Mucosa of descending colon (tissue), 3 donors: ENCODE results near the gene RXRB. TPM values are rescaled to one million over a fixed set of nuclear protein-coding genes. Genes with fewer than 3 reads are reported as not detected.
A peak's percentile ranks its signal among the peaks of the same experiment; 100 is the strongest.
"Not testable (repeated sequence)": the region's sequence is repeated elsewhere in the genome, so short reads cannot be mapped to it uniquely, and the experiment has no call there.

Source experiments
- ATAC-seq: fragments of 200-7000 bp; cut with Tn5 transposase; one replicate; pipeline ENCODE4 v1.9.1; 2020; ENCODE audit warnings: mild to moderate bottlenecking, moderate library complexity
- DNase-seq, 3 donors: peaks; one replicate each; pipeline ENCODE4 v3.0.0-alpha.2; 2020
- H3K36me3 ChIP-seq: fragments of 200-600 bp; one replicate; pipeline ENCODE4 v1.8.0; 2021; ENCODE audit warnings: low read depth, mild to moderate bottlenecking
- H3K4me1 ChIP-seq: fragments of 200-600 bp; one replicate; pipeline ENCODE4 v1.8.0; 2021; ENCODE audit warnings: low read depth, mild to moderate bottlenecking
- H3K4me3 ChIP-seq: fragments of 200-600 bp; one replicate; pipeline ENCODE4 v1.8.0; 2021; ENCODE audit warnings: mild to moderate bottlenecking
- H3K9me3 ChIP-seq: fragments of 200-600 bp; one replicate; pipeline ENCODE4 v1.8.0; 2021; ENCODE audit warnings: mild to moderate bottlenecking
- CTCF ChIP-seq: fragments of 200-600 bp; IDR thresholded peaks from one replicate; pipeline ENCODE4 v1.8.0; 2022; ENCODE audit warnings: antibody characterized with exemption, mild to moderate bottlenecking
- intact Hi-C, 2 donors: fragments of 100-400 bp; cut with DNase I in 1 of 2; cut with micrococcal nuclease in 1 of 2; formaldehyde crosslinking; loops; one replicate each; pipeline versions ENCODE4 v1.11.0 to v1.11.1; 2022; cut with DNase I, micrococcal nuclease
- total RNA-seq, 3 donors: library from RNA; stranded (reverse); fragmentation: NEBNext Ultra II Directional in 2 of 3; extraction: Animal tissue kit (Norgen Biotek cat#: 25700) in 2 of 3; gene quantifications; one replicate each; pipeline versions ENCODE4 v1.2.1 to v1.2.4, GENCODE V29; 2021 to 2023
- donor health status: DM: no; HTN: no; CAD: no; lungs with moderate emphysema.
- donor health status: DM: no; HTN: no; CAD: no.
- donor health status: DM: no; HTN: yes; CAD: no.

RXRB gene
- total RNA-seq, 3 donors from 2014 or later: 45.4 to 51.1 (median 51.1) TPM

- H3K4me3 ChIP-seq: no peak overlapping the region
- ATAC-seq: no peak
- H3K36me3 ChIP-seq: no peaks in the 10 kb centered on the region
- intact Hi-C loops: no loop called here
- DNase-seq: no peak
- peaks cover 12% of the 10 kb centered on the region for H3K9me3 ChIP-seq
- H3K4me1 ChIP-seq: peaks cover 10% of the 10 kb centered on the region
- no peak for TF ChIP-seq CTCF
Observed at GRCh38 chr6:33156561-33156960, 43.9 kb downstream of the RXRB start.

- Histone ChIP-seq H3K4me3 (no peak overlapping the region), H3K36me3 (no peaks in the 10 kb centered on the region), H3K9me3 (peaks cover 16% of the 10 kb centered on the region), H3K4me1 (no peaks in the 10 kb centered on the region)
- TF ChIP-seq CTCF: no peak
- ATAC-seq (no peak), DNase-seq (no peak)
- intact Hi-C loops: no loop called here
Observed at GRCh38 chr6:33154349-33154748, 46.1 kb downstream of the RXRB start.

- Histone ChIP-seq H3K4me1 (no peaks in the 10 kb centered on the region), H3K36me3 (no peaks in the 10 kb centered on the region), H3K4me3 (no peak overlapping the region), H3K9me3 (peaks cover 16% of the 10 kb centered on the region)
- TF ChIP-seq CTCF: no peak
- no peak for ATAC-seq
- intact Hi-C loops: no loop called here
- no peak for DNase-seq
Observed at GRCh38 chr6:33151050-33151449, 49.4 kb downstream of the RXRB start.

GRCh38 chr6:33150560-33150959 is 49.9 kb downstream of the RXRB start:
- intact Hi-C loops, H3K4me1 ChIP-seq, DNase-seq, H3K36me3 ChIP-seq, ATAC-seq, H3K4me3 ChIP-seq: not testable (repeated sequence)
- H3K9me3 ChIP-seq: peaks cover 16% of the 10 kb centered on the region

- intact Hi-C loops: loop anchor here in 1 of 2 donors (5.0 kb wide), 1 partner anchor 131 kb away; no protein-coding TSS in a partner anchor
- no peaks in the 10 kb centered on the region for H3K4me1 ChIP-seq
- no peaks in the 10 kb centered on the region for H3K36me3 ChIP-seq
- DNase-seq (peak in 1 of 3 donors; percentile 69), ATAC-seq (no peak)
- H3K4me3 ChIP-seq: no peak overlapping the region
- peaks cover 16% of the 10 kb centered on the region for H3K9me3 ChIP-seq
- TF ChIP-seq CTCF: peak; percentile 63
Observed at GRCh38 chr6:33147807-33148666, 52.4 kb downstream of the RXRB start.

- DNase-seq (peak in 1 of 3 donors; percentile 42), ATAC-seq (peak; percentile 80)
- no peaks in the 10 kb centered on the region for H3K9me3 ChIP-seq
- intact Hi-C loops: no loop called here
- no peak for TF ChIP-seq CTCF
- no peaks in the 10 kb centered on the region for H3K36me3 ChIP-seq
- no peaks in the 10 kb centered on the region for H3K4me1 ChIP-seq
- no peak overlapping the region for H3K4me3 ChIP-seq
Observed at GRCh38 chr6:33144373-33144772, 56.1 kb downstream of the RXRB start.
